SK-N-SH (cell line): ENCODE data around the gene KLK15.

Experiments
- CTCF ChIP-seq: fragments of 200-600 bp; sonication (generic); IDR thresholded peaks from 2 replicates; pipeline ENCODE4 v1.6.1; 2017; ENCODE audit warnings: antibody characterized with exemption, mild to moderate bottlenecking, moderate library complexity
- POLR2AphosphoS5 ChIP-seq: IDR thresholded peaks from 2 replicates; pipeline ENCODE4 v1.6.1; 2012; ENCODE audit warnings: low read depth, low read length
- RFX5 ChIP-seq: IDR thresholded peaks from 2 replicates; pipeline ENCODE4 v1.6.1; 2012; ENCODE audit warnings: mild to moderate bottlenecking, improper control_type of control experiment, low read length
- USF2 ChIP-seq: fragments of 150-350 bp; IDR thresholded peaks from 2 replicates; pipeline ENCODE4 v1.6.1; 2017; ENCODE audit warnings: antibody characterized with exemption, low read length, low read depth, borderline replicate concordance
- TF ChIP-seq, protein P1 (sequence below): IDR thresholded peaks from 2 replicates; pipeline ENCODE4 v1.4.0; 2012; ENCODE audit warnings: low read depth, borderline replicate concordance

- no peak for TF ChIP-seq CTCF
- no peak for TF ChIP-seq RFX5
- TF ChIP-seq, protein P1, sequence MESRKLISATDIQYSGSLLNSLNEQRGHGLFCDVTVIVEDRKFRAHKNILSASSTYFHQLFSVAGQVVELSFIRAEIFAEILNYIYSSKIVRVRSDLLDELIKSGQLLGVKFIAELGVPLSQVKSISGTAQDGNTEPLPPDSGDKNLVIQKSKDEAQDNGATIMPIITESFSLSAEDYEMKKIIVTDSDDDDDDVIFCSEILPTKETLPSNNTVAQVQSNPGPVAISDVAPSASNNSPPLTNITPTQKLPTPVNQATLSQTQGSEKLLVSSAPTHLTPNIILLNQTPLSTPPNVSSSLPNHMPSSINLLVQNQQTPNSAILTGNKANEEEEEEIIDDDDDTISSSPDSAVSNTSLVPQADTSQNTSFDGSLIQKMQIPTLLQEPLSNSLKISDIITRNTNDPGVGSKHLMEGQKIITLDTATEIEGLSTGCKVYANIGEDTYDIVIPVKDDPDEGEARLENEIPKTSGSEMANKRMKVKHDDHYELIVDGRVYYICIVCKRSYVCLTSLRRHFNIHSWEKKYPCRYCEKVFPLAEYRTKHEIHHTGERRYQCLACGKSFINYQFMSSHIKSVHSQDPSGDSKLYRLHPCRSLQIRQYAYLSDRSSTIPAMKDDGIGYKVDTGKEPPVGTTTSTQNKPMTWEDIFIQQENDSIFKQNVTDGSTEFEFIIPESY, result no peak
- TF ChIP-seq POLR2AphosphoS5, result no peak
- no peak for TF ChIP-seq USF2
These were observed 42.5 kb upstream of the KLK15 start for GRCh38 chr19:50875795-50876422.
